HepG2 (cell line): Measurements from ENCODE around the gene SPATS2. TPM values are rescaled to one million over a fixed set of nuclear protein-coding genes. Genes with fewer than 3 reads are reported as not detected.

Experiments
- ARID4A ChIP-seq: sonication (generic); formaldehyde crosslinking; IDR thresholded peaks from 2 replicates; pipeline ENCODE4 v1.5.0; 2020; ENCODE audit warnings: mild to moderate bottlenecking, missing genetic modification reagents, borderline replicate concordance
- ARNT2 ChIP-seq: sonication (generic); formaldehyde crosslinking; IDR thresholded peaks from 2 replicates; pipeline ENCODE4 v1.8.0; 2022; ENCODE audit warnings: mild to moderate bottlenecking, low read depth, missing genetic modification reagents, moderate library complexity
- ESRRA ChIP-seq: sonication (generic); formaldehyde crosslinking; IDR thresholded peaks from 2 replicates; pipeline ENCODE4 v1.5.1; 2020; ENCODE audit warnings: mild to moderate bottlenecking, low read depth, missing genetic modification reagents
- FOXK1 ChIP-seq: sonication (generic); formaldehyde crosslinking; IDR thresholded peaks from 2 replicates; pipeline ENCODE4 v1.4.0; 2020; ENCODE audit warnings: low read depth, missing genetic modification reagents, borderline replicate concordance
- KLF13 ChIP-seq: sonication (generic); formaldehyde crosslinking; IDR thresholded peaks from 2 replicates; pipeline ENCODE4 v1.4.0; 2020; ENCODE audit warnings: mild to moderate bottlenecking, missing genetic modification reagents
- MED13 ChIP-seq: sonication (generic); formaldehyde crosslinking; IDR thresholded peaks from 2 replicates; pipeline ENCODE4 v1.5.0; 2020; ENCODE audit warnings: missing genetic modification reagents
- NR0B2 ChIP-seq: sonication (generic); formaldehyde crosslinking; IDR thresholded peaks from 2 replicates; pipeline ENCODE4 v1.4.0; 2020; ENCODE audit warnings: mild to moderate bottlenecking, missing genetic modification reagents
- RAD51 ChIP-seq: fragments of 450-650 bp; IDR thresholded peaks from 2 replicates; pipeline ENCODE4 v1.6.1; 2016; ENCODE audit warnings: borderline replicate concordance
- ZNF17 ChIP-seq: sonication (generic); formaldehyde crosslinking; IDR thresholded peaks from 2 replicates; pipeline ENCODE4 v1.5.0; 2020; ENCODE audit warnings: mild to moderate bottlenecking, missing genetic modification reagents
- ZNF318 ChIP-seq: sonication (generic); formaldehyde crosslinking; IDR thresholded peaks from 2 replicates; pipeline ENCODE4 v1.4.0; 2020; ENCODE audit warnings: mild to moderate bottlenecking, missing genetic modification reagents
- ZNF563 ChIP-seq: sonication (generic); formaldehyde crosslinking; IDR thresholded peaks from 2 replicates; pipeline ENCODE4 v1.8.0; 2022; ENCODE audit warnings: mild to moderate bottlenecking, moderate library complexity, missing genetic modification reagents
- polyA plus RNA-seq, 8 experiments: library from polyadenylated mRNA; depleted of rRNA in 3 of 8; stranded (reverse) in 7 of 8; unstranded in 1 of 8; fragments of >200 nt; fragmentation: Illumina TruSeq in 4 of 8; extraction: Trizol in 4 of 8; gene quantifications; 2 replicates each; pipeline versions ENCODE4 v1.2.1 to v1.2.3, GENCODE V29; 2011 to 2016; ENCODE audit warnings: low read depth in 4 of 8, missing spikeins in 1 of 8, mixed read lengths in 1 of 8; ENCODE audit not compliant: insufficient read depth in 1 of 8
- total RNA-seq, 5 experiments: library from RNA; depleted of rRNA; stranded (reverse); fragments of >200 nt; fragmentation: Illumina TruSeq; extraction: Trizol; gene quantifications; 2 replicates each; pipeline ENCODE4 v1.2.3, GENCODE V29; 2016; ENCODE audit warnings: low read depth in 1 of 5

Gene SPATS2
- total and polyA plus RNA-seq, 2 of the 13 experiments (the other 11 are each of a cell fraction or from before 2014, with no cell fraction given): 19.3 to 28.1 TPM

- TF ChIP-seq ZNF318 (CRISPR knock-in tag) (peak; percentile 32; the same call in 1 of the 2 replicates), ARNT2 (CRISPR knock-in tag) (peak; percentile 68; the same call in 1 of the 2 replicates), ZNF17 (CRISPR knock-in tag) (no peak), ZNF563 (no peak), KLF13 (CRISPR knock-in tag) (no peak), MED13 (CRISPR knock-in tag) (peak; percentile 89; the same call in 1 of the 2 replicates), ARID4A (CRISPR knock-in tag) (peak; percentile 82; the same call in 1 of the 2 replicates), ESRRA (CRISPR knock-in tag) (peak; percentile 65; the same call in 1 of the 2 replicates), RAD51 (no peak), FOXK1 (CRISPR knock-in tag) (0 out of 2 replicates have a peak, but pooled peaks have one; percentile 24), NR0B2 (no peak)
Measured at GRCh38 chr12:49347311-49348193, 19.7 kb upstream of the SPATS2 start (continued).
